Panc1 (cell line): Measurements from ENCODE around the gene ZIC4.

Source experiments
- CTCF ChIP-seq: fragments of 450-650 bp; IDR thresholded peaks from 2 replicates; pipeline ENCODE4 v1.5.1; 2017; ENCODE audit warnings: mild to moderate bottlenecking
- REST ChIP-seq, 2 experiments: IDR thresholded peaks; 2 replicates each; pipeline ENCODE4 v1.6.1; 2011 to 2012; ENCODE audit warnings: low read depth in 2 of 2, control low read depth in 1 of 2, low read length in 1 of 2, mild to moderate bottlenecking in 1 of 2, moderate library complexity in 1 of 2; ENCODE audit not compliant: insufficient read depth in 1 of 2

- TF ChIP-seq CTCF (no peak), REST (IDR thresholded peaks at IDR 0.05; ENCODE audit: insufficient read depth in 1 of 2, low read depth in 2 of 2, low read length in 1 of 2) (no peak)
Measured at GRCh38 chr3:147405231-147406027, 914 bp downstream of the ZIC4 start.
